ENCODE data around the gene CXCL1. TPM values are rescaled to one million over a fixed set of nuclear protein-coding genes. Genes with fewer than 3 reads are reported as not detected.
A peak's percentile ranks its signal among the peaks of the same experiment; 100 is the strongest.
"Not testable (repeated sequence)": the region's sequence is repeated elsewhere in the genome, so short reads cannot be mapped to it uniquely, and the experiment has no call there.

The CXCL1 gene
- total and polyA plus RNA-seq, 4 donors, result 43.5 to 445 (median 50.6) TPM

GRCh38 chr4:73895201-73896175 lies 26.3 kb downstream of the CXCL1 start:
- peak in 2 of 3 donors; percentile 13 to 24 for DNase-seq
- WGBS, 2 donors, result 70 to 76% methylated on average over 9 of the region's 9 CpGs
- TF ChIP-seq CTCF (IDR thresholded peaks at IDR 0.05; ENCODE audit: control extremely low read depth, extremely low read depth), result no peak

GRCh38 chr4:73896416-73896815 lies 27.2 kb downstream of the CXCL1 start:
- Histone ChIP-seq H3K9ac (ENCODE audit: insufficient read depth in 1 of 2, low read length in 2 of 2) (no peak overlapping the region), H3K4me1 (ENCODE audit: control insufficient read depth in 5 of 5, insufficient read depth in 5 of 5, low read length in 5 of 5) (peaks cover 0 to 1% (median 0%) of the 10 kb centered on the region in 5 donors), H3K27me3 (ENCODE audit: control insufficient read depth in 3 of 3, insufficient read depth in 3 of 3, low read length in 2 of 3) (no peaks in the 10 kb centered on the region), H3K36me3 (ENCODE audit: control insufficient read depth in 4 of 4, insufficient read depth in 4 of 4, low read length in 4 of 4) (no peaks in the 10 kb centered on the region), H3K27ac (ENCODE audit: low read depth in 1 of 2, low read length in 1 of 2) (no peak overlapping the region), H3K4me3 (no peak overlapping the region), H3K9me3 (ENCODE audit: control insufficient read depth in 4 of 4, insufficient read depth in 3 of 4, low read length in 3 of 4) (no peaks in the 10 kb centered on the region)
- ATAC-seq (ENCODE audit: insufficient read depth, low FRiP score) (no peak), DNase-seq (no peak)
- no peak for TF ChIP-seq CTCF (IDR thresholded peaks at IDR 0.05; ENCODE audit: control extremely low read depth, extremely low read depth)
- WGBS, 2 donors, result 94 to 99% methylated on average over 2 of the region's 2 CpGs

More at GRCh38 chr4:73895201-73896175, 26.3 kb downstream of the CXCL1 start:
- Histone ChIP-seq H3K9me3 (ENCODE audit: control insufficient read depth in 4 of 4, insufficient read depth in 3 of 4, low read length in 3 of 4) (no peaks in the 10 kb centered on the region), H3K9ac (ENCODE audit: insufficient read depth in 1 of 2, low read length in 2 of 2) (no peak overlapping the region), H3K36me3 (ENCODE audit: control insufficient read depth in 4 of 4, insufficient read depth in 4 of 4, low read length in 4 of 4) (no peaks in the 10 kb centered on the region), H3K27me3 (ENCODE audit: control insufficient read depth in 3 of 3, insufficient read depth in 3 of 3, low read length in 2 of 3) (no peaks in the 10 kb centered on the region), H3K27ac (ENCODE audit: low read depth in 1 of 2, low read length in 1 of 2) (no peak overlapping the region), H3K4me3 (no peak overlapping the region), H3K4me1 (ENCODE audit: control insufficient read depth in 5 of 5, insufficient read depth in 5 of 5, low read length in 5 of 5) (peaks cover 0 to 1% (median 0%) of the 10 kb centered on the region in 5 donors)
- no peak for ATAC-seq (ENCODE audit: insufficient read depth, low FRiP score)

- no peak for ATAC-seq (ENCODE audit: insufficient read depth, low FRiP score)
- Histone ChIP-seq H3K9me3 (ENCODE audit: control insufficient read depth in 4 of 4, insufficient read depth in 3 of 4, low read length in 3 of 4) (no peaks in the 10 kb centered on the region), H3K9ac (ENCODE audit: insufficient read depth in 1 of 2, low read length in 2 of 2) (no peak overlapping the region), H3K4me3 (no peak overlapping the region), H3K27me3 (ENCODE audit: control insufficient read depth in 3 of 3, insufficient read depth in 3 of 3, low read length in 2 of 3) (no peaks in the 10 kb centered on the region), H3K36me3 (ENCODE audit: control insufficient read depth in 4 of 4, insufficient read depth in 4 of 4, low read length in 4 of 4) (no peaks in the 10 kb centered on the region), H3K4me1 (ENCODE audit: control insufficient read depth in 5 of 5, insufficient read depth in 5 of 5, low read length in 5 of 5) (peaks cover 0 to 1% (median 0%) of the 10 kb centered on the region in 5 donors), H3K27ac (ENCODE audit: low read depth in 1 of 2, low read length in 1 of 2) (no peak overlapping the region)
- WGBS, 2 donors, result 71 to 79% methylated on average over 4 of the region's 4 CpGs
- no peak for TF ChIP-seq CTCF (IDR thresholded peaks at IDR 0.05; ENCODE audit: control extremely low read depth, extremely low read depth)
- DNase-seq, result no peak
Measured at GRCh38 chr4:73897380-73898136, 28.4 kb downstream of the CXCL1 start.

- ATAC-seq (ENCODE audit: insufficient read depth, low FRiP score); H3K9ac ChIP-seq (ENCODE audit: insufficient read depth in 1 of 2, low read length in 2 of 2); H3K4me1 ChIP-seq (ENCODE audit: control insufficient read depth in 5 of 5, insufficient read depth in 5 of 5, low read length in 5 of 5); H3K27ac ChIP-seq (ENCODE audit: low read depth in 1 of 2, low read length in 1 of 2); H3K36me3 ChIP-seq (ENCODE audit: control insufficient read depth in 4 of 4, insufficient read depth in 4 of 4, low read length in 4 of 4); DNase-seq; H3K27me3 ChIP-seq (ENCODE audit: control insufficient read depth in 3 of 3, insufficient read depth in 3 of 3, low read length in 2 of 3); H3K9me3 ChIP-seq (ENCODE audit: control insufficient read depth in 4 of 4, insufficient read depth in 3 of 4, low read length in 3 of 4); H3K4me3 ChIP-seq: not testable (repeated sequence)
- WGBS, 2 donors, result 74 to 77% methylated on average over 3 of the region's 3 CpGs
Measured at GRCh38 chr4:73899338-73899737, 30.1 kb downstream of the CXCL1 start.
